ENCODE data around the gene CIB2.

GRCh38 chr15:78167227-78167888, 36.1 kb upstream of the CIB2 start:
- no peak for TF ChIP-seq CTCF (IDR thresholded peaks at IDR 0.05)
- no peak for TF ChIP-seq POLR2A (IDR thresholded peaks at IDR 0.05)
- TF ChIP-seq EP300 (IDR thresholded peaks at IDR 0.05), result no peak
- no peak for TF ChIP-seq POLR2AphosphoS5 (IDR thresholded peaks at IDR 0.05)

All from sigmoid colon (tissue), 4 donors.